Measurements from ENCODE around the gene SLIT3. TPM values are rescaled to one million over a fixed set of nuclear protein-coding genes. Genes with fewer than 3 reads are reported as not detected.

The SLIT3 gene
- total RNA-seq, 1 donor from 2014 or later, result 3.1 TPM

- H3K4me3 ChIP-seq (ENCODE audit: low read depth, low read length), result no peak overlapping the region
- DNase-seq (ENCODE audit: low read depth), result no peak
- TF ChIP-seq CTCF (conservative IDR thresholded peaks at IDR 0.05; ENCODE audit: low read depth, low read length), result no peak
Observed at GRCh38 chr5:169229342-169229892, 71.5 kb downstream of the SLIT3 start.

- no peak for DNase-seq (ENCODE audit: low read depth)
- no peak overlapping the region for H3K4me3 ChIP-seq (ENCODE audit: low read depth, low read length)
- no peak for TF ChIP-seq CTCF (conservative IDR thresholded peaks at IDR 0.05; ENCODE audit: low read depth, low read length)
Observed at GRCh38 chr5:169226895-169227294, 74.0 kb downstream of the SLIT3 start.

GRCh38 chr5:169225830-169226356 is 75.0 kb downstream of the SLIT3 start:
- no peak for DNase-seq (ENCODE audit: low read depth)
- TF ChIP-seq CTCF (conservative IDR thresholded peaks at IDR 0.05; ENCODE audit: low read depth, low read length), result no peak
- no peak overlapping the region for H3K4me3 ChIP-seq (ENCODE audit: low read depth, low read length)

- TF ChIP-seq CTCF (conservative IDR thresholded peaks at IDR 0.05; ENCODE audit: low read depth, low read length), result no peak
- no peak for DNase-seq (ENCODE audit: low read depth)
- H3K4me3 ChIP-seq (ENCODE audit: low read depth, low read length), result no peak overlapping the region
Observed at GRCh38 chr5:169223595-169223953, 77.4 kb downstream of the SLIT3 start.

- no peak for DNase-seq (ENCODE audit: low read depth)
- no peak for TF ChIP-seq CTCF (conservative IDR thresholded peaks at IDR 0.05; ENCODE audit: low read depth, low read length)
Observed at GRCh38 chr5:169222934-169223594, 77.9 kb downstream of the SLIT3 start.

GRCh38 chr5:169221519-169221918 is 79.4 kb downstream of the SLIT3 start:
- H3K4me3 ChIP-seq (ENCODE audit: low read depth, low read length), result no peak overlapping the region
- TF ChIP-seq CTCF (conservative IDR thresholded peaks at IDR 0.05; ENCODE audit: low read depth, low read length), result no peak
- no peak for DNase-seq (ENCODE audit: low read depth)

More at GRCh38 chr5:169222934-169223594, 77.9 kb downstream of the SLIT3 start:
- no peak overlapping the region for H3K4me3 ChIP-seq (ENCODE audit: low read depth, low read length)

GRCh38 chr5:169219961-169220360 is 81.0 kb downstream of the SLIT3 start:
- no peak for TF ChIP-seq CTCF (conservative IDR thresholded peaks at IDR 0.05; ENCODE audit: low read depth, low read length)
- no peak overlapping the region for H3K4me3 ChIP-seq (ENCODE audit: low read depth, low read length)
- no peak for DNase-seq (ENCODE audit: low read depth)
